Activated CD4-positive, alpha-beta T cell treated with anti-CD3 and anti-CD28 coated beads, Interleukin-2, amount 10 ng/mL, durations not matched to agents 7 days and 5 days (primary cell): ENCODE results near the gene GATA5. TPM values are rescaled to one million over a fixed set of nuclear protein-coding genes. Genes with fewer than 3 reads are reported as not detected.

ENCODE experiments used
- total RNA-seq, 2 experiments: library from RNA; stranded (reverse); gene quantifications; one replicate each; pipeline ENCODE4 v1.2.3, GENCODE V29; 2021

GATA5 gene
- total RNA-seq, 2 experiments from 2014 or later: not detected

Other genes starting within 250 kb of the GATA5 start
- gene OSBPL2, start 237.5 kb downstream of the GATA5 start, total RNA-seq: 10 to 100 TPM; 30.2 to 30.9 TPM
- 10 to 100 TPM; 86.1 to 90.1 TPM for gene ADRM1, start 173.0 kb downstream of the GATA5 start, total RNA-seq
- under 1 TPM; 0.64 to 0.67 TPM for gene LAMA5, start 108.7 kb downstream of the GATA5 start, total RNA-seq
- gene RPS21, start 88.9 kb downstream of the GATA5 start, total RNA-seq: 1,000 to 10,000 TPM; 1,391 to 1,979 TPM
- gene CABLES2, start 68.7 kb downstream of the GATA5 start, total RNA-seq: 10 to 100 TPM; 19.1 to 22.5 TPM
- gene RBBP8NL, start 48.5 kb downstream of the GATA5 start, total RNA-seq: not detected
- gene SLCO4A1, start 166.5 kb upstream of the GATA5 start, total RNA-seq: 10 to 100 TPM; 54.2 to 55.2 TPM
- gene NTSR1, start 232.8 kb upstream of the GATA5 start, total RNA-seq: 1 to 10 TPM in 1 of 2 experiments, under 1 TPM in 1; 0.94 to 1.5 TPM